Esophagus squamous epithelium (tissue), 4 donors: ENCODE results near the gene NVL.

Source experiments
- CTCF ChIP-seq, 6 experiments: fragments of 450-650 bp in 4 of 6; fragments of 200-600 bp in 2 of 6; sonication (generic) in 2 of 6; IDR thresholded peaks; one replicate each; pipeline ENCODE4 v1.5.1; 2016 to 2019; ENCODE audit warnings: antibody characterized with exemption in 6 of 6, mild to moderate bottlenecking in 4 of 6, moderate library complexity in 4 of 6
- POLR2A ChIP-seq, 4 donors: fragments of 450-650 bp; IDR thresholded peaks; one replicate each; pipeline ENCODE4 v1.6.1; 2017; ENCODE audit warnings: antibody characterized with exemption in 4 of 4, mild to moderate bottlenecking in 4 of 4, moderate library complexity in 3 of 4

- TF ChIP-seq CTCF (IDR thresholded peaks at IDR 0.05) (no peak), POLR2A (IDR thresholded peaks at IDR 0.05) (no peak)
Observed at GRCh38 chr1:224294775-224295174, 35.2 kb downstream of the NVL start.
